GM12878 (cell line): Measurements from ENCODE around the gene AP2A2. TPM values are rescaled to one million over a fixed set of nuclear protein-coding genes. Genes with fewer than 3 reads are reported as not detected.

Source experiments
- ATAC-seq: fragments of 200-7000 bp; cut with Tn5 transposase; 3 replicates; pipeline ENCODE4 v1.9.1; 2020; ENCODE audit warnings: mild to moderate bottlenecking, moderate library complexity
- BruUV-seq: library from RNA; stranded (reverse); fragments of 400-500 nt; replicated peaks from 2 replicates; lab custom pipeline; 2021; lab: Mats Ljungman, UMichigan
- CTCF ChIA-PET: fragments of 300-600 bp; sonication (Branson Sonifier 250); formaldehyde crosslinking; extraction: SDS; loops from one replicate; lab custom pipeline; 2021; ENCODE audit warnings: inconsistent platforms; lab: Yijun Ruan, JAX
- POLR2A ChIA-PET: fragments of 350-600 bp; formaldehyde crosslinking; extraction: SDS; loops from one replicate; lab custom pipeline; 2021; ENCODE audit warnings: inconsistent platforms; lab: Charles Lee
- RAD21 ChIA-PET: fragments of 300-600 bp; sonication (Branson Sonifier 250); formaldehyde crosslinking; loops from one replicate; lab custom pipeline; 2023; ENCODE audit warnings: antibody characterized with exemption; ENCODE audit not compliant: unreplicated experiment; lab: Charles Lee
- SMC1A ChIA-PET: fragments of 300-600 bp; sonication (Branson Sonifier 250); formaldehyde crosslinking; loops from one replicate; lab custom pipeline; 2023; ENCODE audit not compliant: unreplicated experiment, uncharacterized antibody; lab: Charles Lee
- DNase-seq: peaks from one replicate; pipeline ENCODE4 v3.0.0-alpha.2; 2011; ENCODE audit warnings: low read depth, low spot score
- FAIRE-seq: peaks from 3 replicates; lab custom pipeline; 2011; peaks lifted over from hg19 to GRCh38; lab: Jason Lieb, UNC
- H2AFZ ChIP-seq: 2 replicates; pipeline ENCODE4 v1.6.0; 2011; ENCODE audit warnings: low read depth, low read length, control low read depth; ENCODE audit not compliant: control insufficient read depth
- H3K27ac ChIP-seq: 2 replicates; pipeline ENCODE4 v1.5.1; 2011; ENCODE audit warnings: control low read depth; ENCODE audit not compliant: control insufficient read depth, insufficient read depth
- H3K27me3 ChIP-seq, 2 experiments: replicated peaks in 1 of 2; 2 replicates each; pipeline versions ENCODE4 v1.6.0 to v1.6.1; 2011; ENCODE audit warnings: low read length in 1 of 2; ENCODE audit not compliant: control insufficient read depth in 2 of 2, insufficient read depth in 2 of 2
- H3K36me3 ChIP-seq, 2 experiments: 2 replicates each; pipeline ENCODE4 v1.5.1; 2011; ENCODE audit warnings: low read length in 1 of 2; ENCODE audit not compliant: control insufficient read depth in 2 of 2, insufficient read depth in 2 of 2
- H3K4me1 ChIP-seq: 2 replicates; pipeline ENCODE4 v1.6.1; 2011; ENCODE audit warnings: mild to moderate bottlenecking, low read length, moderate library complexity, mixed read lengths; ENCODE audit not compliant: control insufficient read depth, insufficient read depth
- H3K4me2 ChIP-seq: 2 replicates; pipeline ENCODE4 v1.6.0; 2011; ENCODE audit warnings: control low read depth; ENCODE audit not compliant: control insufficient read depth, insufficient read depth
- H3K4me3 ChIP-seq: fragments of 200-600 bp; sonication (generic); 2 replicates; pipeline ENCODE4 v1.5.1; 2016
- H3K79me2 ChIP-seq: 2 replicates; pipeline ENCODE4 v1.6.0; 2011; ENCODE audit warnings: low read length; ENCODE audit not compliant: control insufficient read depth, insufficient read depth
- H3K9ac ChIP-seq: 2 replicates; pipeline ENCODE4 v1.8.0; 2011; ENCODE audit warnings: low read length, control low read depth, mixed read lengths; ENCODE audit not compliant: control insufficient read depth, insufficient read depth
- H3K9me3 ChIP-seq: replicated peaks from 3 replicates; pipeline ENCODE4 v1.5.1; 2011; ENCODE audit warnings: mild to moderate bottlenecking, low read length; ENCODE audit not compliant: control insufficient read depth, insufficient read depth
- H4K20me1 ChIP-seq: 2 replicates; pipeline ENCODE4 v1.6.0; 2011; ENCODE audit not compliant: control insufficient read depth, insufficient read depth
- ASH2L ChIP-seq: fragments of 300-600, 200-600 bp; sonication (generic); IDR thresholded peaks from 2 replicates; pipeline ENCODE4 v1.6.1; 2017; ENCODE audit warnings: low read depth, mild to moderate bottlenecking, borderline replicate concordance
- CBX5 ChIP-seq: sonication (generic); IDR thresholded peaks from 2 replicates; pipeline ENCODE4 v1.6.1; 2016; ENCODE audit warnings: low read depth, moderate library complexity, mild to moderate bottlenecking, inconsistent platforms
- CEBPB ChIP-seq, 2 experiments: fragments of 150-350 bp in 1 of 2; IDR thresholded peaks; 2 replicates each; pipeline ENCODE4 v1.6.1; 2012 to 2014; ENCODE audit warnings: low read depth in 2 of 2, low read length in 2 of 2, borderline replicate concordance in 1 of 2, inconsistent platforms in 1 of 2
- CREM ChIP-seq: IDR thresholded peaks from 2 replicates; pipeline ENCODE4 v1.6.1; 2014; ENCODE audit warnings: antibody characterized with exemption, low read depth
- HCFC1 ChIP-seq: fragments of 150-350 bp; IDR thresholded peaks from 2 replicates; pipeline ENCODE4 v1.6.1; 2014; ENCODE audit warnings: low read length
- HDGF ChIP-seq: fragments of 450-650 bp; IDR thresholded peaks from 2 replicates; pipeline ENCODE4 v1.6.1; 2016; ENCODE audit warnings: antibody characterized with exemption
- KDM1A ChIP-seq: fragments of 200-600 bp; sonication (generic); IDR thresholded peaks from 2 replicates; pipeline ENCODE4 v1.6.1; 2016; ENCODE audit warnings: borderline replicate concordance
- MXI1 ChIP-seq: fragments of 150-350 bp; IDR thresholded peaks from 2 replicates; pipeline ENCODE4 v1.6.1; 2011; ENCODE audit warnings: low read depth, mild to moderate bottlenecking, inconsistent platforms, low read length, improper control_type of control experiment
- NFXL1 ChIP-seq: fragments of 450-650 bp; IDR thresholded peaks from 2 replicates; pipeline ENCODE4 v1.6.1; 2017; ENCODE audit warnings: antibody characterized with exemption, mild to moderate bottlenecking, borderline replicate concordance
- NR2C1 ChIP-seq: fragments of 450-650 bp; IDR thresholded peaks from 2 replicates; pipeline ENCODE4 v1.6.1; 2017; ENCODE audit warnings: antibody characterized with exemption, mild to moderate bottlenecking, moderate library complexity
- NRF1 ChIP-seq: conservative IDR thresholded peaks from 2 replicates; pipeline ENCODE4 v1.6.1; 2011; ENCODE audit warnings: mild to moderate bottlenecking, low read depth, low read length, improper control_type of control experiment
- POLR2AphosphoS2 ChIP-seq: IDR thresholded peaks from 2 replicates; pipeline ENCODE4 v1.6.1; 2011; ENCODE audit warnings: low read depth, mild to moderate bottlenecking, low read length, improper control_type of control experiment, moderate library complexity
- ZNF274 ChIP-seq: IDR thresholded peaks from one replicate; pipeline ENCODE4 v1.8.0; 2011; ENCODE audit not compliant: insufficient read length, insufficient read depth
- ZNF622 ChIP-seq: fragments of 450-650 bp; IDR thresholded peaks from 2 replicates; pipeline ENCODE4 v1.6.1; 2017; ENCODE audit warnings: mild to moderate bottlenecking, inconsistent platforms
- ZSCAN29 ChIP-seq: fragments of 450-650 bp; IDR thresholded peaks from 2 replicates; pipeline ENCODE4 v1.6.1; 2017; ENCODE audit warnings: mild to moderate bottlenecking, moderate library complexity
- WGBS: methylation state at CpG from one replicate; pipeline ENCODE4 v1.1.6; 2016; ENCODE audit warnings: low lambda C conversion rate; ENCODE audit not compliant: insufficient replicate concordance, insufficient coverage; ENCODE audit errors: missing lambda C conversion rate; 5-methylcytosine and 5-hydroxymethylcytosine counted together
- in situ Hi-C: fragments of 300-500 bp; cut with MboI; formaldehyde crosslinking; loops from 9 replicates; pipeline ENCODE4 v1.14.3; 2018; ENCODE audit warnings: mixed read lengths
- intact Hi-C: fragments of 100-400 bp; cut with micrococcal nuclease; formaldehyde crosslinking; loops from one replicate; pipeline ENCODE4 v1.14.2; 2022; ENCODE audit not compliant: unreplicated experiment
- polyA plus RNA-seq, 11 experiments: library from polyadenylated mRNA; depleted of rRNA in 4 of 11; unstranded in 6 of 11; stranded (reverse) in 5 of 11; fragments of >200 nt; fragmentation: Nextera tagmentation in 4 of 11; fragmentation: Illumina TruSeq in 1 of 11; extraction: Ambion mirVana in 4 of 11; extraction: Trizol in 1 of 11; gene quantifications; 1 replicate in 1 of 11; 2 replicates in 10 of 11; pipeline versions ENCODE4 v1.2.1 to v1.2.3, GENCODE V29; 2011 to 2016; ENCODE audit warnings: inconsistent platforms in 2 of 11, missing spikeins in 2 of 11, low read depth in 1 of 11
- total RNA-seq, 4 experiments: library from RNA; depleted of rRNA in 3 of 4; stranded (reverse); fragments of >200 nt in 3 of 4; fragmentation: Illumina TruSeq in 1 of 4; extraction: Trizol in 1 of 4; gene quantifications; 2 replicates each; pipeline versions ENCODE4 v1.2.1 to v1.2.3, GENCODE V29; 2013 to 2021
- TF ChIP-seq, protein P1 (sequence below): fragments of 150-350 bp; IDR thresholded peaks from 2 replicates; pipeline ENCODE4 v1.6.1; 2014; ENCODE audit warnings: mild to moderate bottlenecking, low read depth, low read length
- TF ChIP-seq, protein P2 (sequence below): IDR thresholded peaks from 2 replicates; pipeline ENCODE4 v1.6.1; 2011; ENCODE audit warnings: low read depth, mild to moderate bottlenecking, low read length, moderate library complexity, borderline replicate concordance; ENCODE audit errors: extremely low read depth
- TF ChIP-seq, protein P3 (sequence below): fragments of 450-650 bp; IDR thresholded peaks from 2 replicates; pipeline ENCODE4 v1.6.1; 2014; ENCODE audit warnings: mild to moderate bottlenecking
- TF ChIP-seq, protein P4 (sequence below): fragments of 450-650 bp; IDR thresholded peaks from 2 replicates; pipeline ENCODE4 v1.6.1; 2018; ENCODE audit warnings: borderline replicate concordance, mild to moderate bottlenecking; ENCODE audit not compliant: partially characterized antibody

AP2A2 gene
- total and polyA plus RNA-seq, 10 of the 15 experiments (the other 5 are each of a cell fraction or from before 2014, with no cell fraction given): 0.58 to 48.8 (median 18.2) TPM

DNA sequence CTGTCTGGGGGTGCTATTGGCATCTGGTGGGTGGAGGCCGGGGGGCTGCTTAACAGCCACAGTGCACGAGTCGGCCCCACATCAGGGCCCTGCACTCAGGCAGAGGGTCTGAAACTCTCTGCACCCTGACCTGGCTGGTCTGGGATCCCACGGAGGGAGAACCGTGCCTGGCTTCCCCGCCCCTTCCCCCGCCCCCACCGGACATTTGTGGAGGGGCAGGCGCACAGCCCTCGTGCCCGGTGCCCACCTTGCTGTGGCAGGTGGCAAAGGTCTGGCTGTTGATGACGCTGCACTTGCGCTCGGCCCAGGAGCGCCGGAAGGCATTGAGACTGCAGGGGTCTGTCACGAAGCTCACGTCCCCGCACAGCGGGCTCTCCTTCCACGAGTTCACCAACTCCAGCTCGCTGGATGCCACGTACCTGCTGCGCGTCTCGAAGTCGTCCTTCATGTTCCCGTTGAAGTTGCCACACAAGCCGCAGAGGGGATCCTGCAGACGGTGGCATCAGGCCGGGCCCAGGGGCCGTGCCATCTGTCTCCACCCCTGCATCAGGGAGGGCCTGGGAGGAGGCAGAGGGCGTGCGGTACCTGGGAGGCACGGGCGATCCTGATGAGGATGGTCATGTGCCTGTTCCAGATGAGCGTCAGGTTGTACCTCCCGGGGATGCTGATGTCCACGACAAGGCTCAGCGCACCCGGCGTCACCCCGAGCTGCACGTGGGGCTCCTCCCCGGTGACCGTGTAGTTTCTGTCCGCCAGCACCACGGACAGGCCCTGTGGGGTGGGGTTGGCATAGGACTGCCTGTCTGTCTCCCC lies 99.1 kb downstream of the AP2A2 start:
- H2AFZ ChIP-seq: no peak overlapping the region
- no TSS peak for BruUV-seq
- in situ Hi-C loops: no loop called here
- no peaks in the 10 kb centered on the region for H3K27me3 ChIP-seq
- SMC1A ChIA-PET: no interaction called here
- POLR2A ChIA-PET: no interaction called here
- ATAC-seq (no peak), FAIRE-seq (no peak), DNase-seq (no peak)
- H4K20me1 ChIP-seq: no peaks in the 10 kb centered on the region
- no peaks in the 10 kb centered on the region for H3K9me3 ChIP-seq
- no peaks in the 10 kb centered on the region for H3K79me2 ChIP-seq
- H3K4me3 ChIP-seq: no peak overlapping the region
- no peaks in the 10 kb centered on the region for H3K36me3 ChIP-seq
- RAD21 ChIA-PET: no interaction called here
- intact Hi-C loops: no loop called here
- no peak overlapping the region for H3K4me2 ChIP-seq
- H3K9ac ChIP-seq: no peak overlapping the region
- no peak overlapping the region for H3K27ac ChIP-seq
- 71% methylated on average over 45 of the region's 48 CpGs for WGBS
- TF ChIP-seq CBX5 (no peak), HCFC1 (no peak), HDGF (no peak), NRF1 (no peak), MXI1 (no peak), KDM1A (no peak), POLR2AphosphoS2 (no peak), ZNF622 (no peak), NR2C1 (no peak), NFXL1 (no peak), CREM (no peak), ZNF274 (no peak), ASH2L (no peak), ZSCAN29 (no peak), CEBPB (IDR thresholded peaks at IDR 0.05; ENCODE audit: borderline replicate concordance in 1 of 2, low read depth in 2 of 2, low read length in 2 of 2) (no peak)
- TF ChIP-seq, protein P1, sequence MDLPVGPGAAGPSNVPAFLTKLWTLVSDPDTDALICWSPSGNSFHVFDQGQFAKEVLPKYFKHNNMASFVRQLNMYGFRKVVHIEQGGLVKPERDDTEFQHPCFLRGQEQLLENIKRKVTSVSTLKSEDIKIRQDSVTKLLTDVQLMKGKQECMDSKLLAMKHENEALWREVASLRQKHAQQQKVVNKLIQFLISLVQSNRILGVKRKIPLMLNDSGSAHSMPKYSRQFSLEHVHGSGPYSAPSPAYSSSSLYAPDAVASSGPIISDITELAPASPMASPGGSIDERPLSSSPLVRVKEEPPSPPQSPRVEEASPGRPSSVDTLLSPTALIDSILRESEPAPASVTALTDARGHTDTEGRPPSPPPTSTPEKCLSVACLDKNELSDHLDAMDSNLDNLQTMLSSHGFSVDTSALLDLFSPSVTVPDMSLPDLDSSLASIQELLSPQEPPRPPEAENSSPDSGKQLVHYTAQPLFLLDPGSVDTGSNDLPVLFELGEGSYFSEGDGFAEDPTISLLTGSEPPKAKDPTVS: no peak
- TF ChIP-seq, protein P2, sequence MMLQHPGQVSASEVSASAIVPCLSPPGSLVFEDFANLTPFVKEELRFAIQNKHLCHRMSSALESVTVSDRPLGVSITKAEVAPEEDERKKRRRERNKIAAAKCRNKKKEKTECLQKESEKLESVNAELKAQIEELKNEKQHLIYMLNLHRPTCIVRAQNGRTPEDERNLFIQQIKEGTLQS: no peak
- TF ChIP-seq, protein P3, sequence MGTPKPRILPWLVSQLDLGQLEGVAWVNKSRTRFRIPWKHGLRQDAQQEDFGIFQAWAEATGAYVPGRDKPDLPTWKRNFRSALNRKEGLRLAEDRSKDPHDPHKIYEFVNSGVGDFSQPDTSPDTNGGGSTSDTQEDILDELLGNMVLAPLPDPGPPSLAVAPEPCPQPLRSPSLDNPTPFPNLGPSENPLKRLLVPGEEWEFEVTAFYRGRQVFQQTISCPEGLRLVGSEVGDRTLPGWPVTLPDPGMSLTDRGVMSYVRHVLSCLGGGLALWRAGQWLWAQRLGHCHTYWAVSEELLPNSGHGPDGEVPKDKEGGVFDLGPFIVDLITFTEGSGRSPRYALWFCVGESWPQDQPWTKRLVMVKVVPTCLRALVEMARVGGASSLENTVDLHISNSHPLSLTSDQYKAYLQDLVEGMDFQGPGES: no peak
- TF ChIP-seq, protein P4, sequence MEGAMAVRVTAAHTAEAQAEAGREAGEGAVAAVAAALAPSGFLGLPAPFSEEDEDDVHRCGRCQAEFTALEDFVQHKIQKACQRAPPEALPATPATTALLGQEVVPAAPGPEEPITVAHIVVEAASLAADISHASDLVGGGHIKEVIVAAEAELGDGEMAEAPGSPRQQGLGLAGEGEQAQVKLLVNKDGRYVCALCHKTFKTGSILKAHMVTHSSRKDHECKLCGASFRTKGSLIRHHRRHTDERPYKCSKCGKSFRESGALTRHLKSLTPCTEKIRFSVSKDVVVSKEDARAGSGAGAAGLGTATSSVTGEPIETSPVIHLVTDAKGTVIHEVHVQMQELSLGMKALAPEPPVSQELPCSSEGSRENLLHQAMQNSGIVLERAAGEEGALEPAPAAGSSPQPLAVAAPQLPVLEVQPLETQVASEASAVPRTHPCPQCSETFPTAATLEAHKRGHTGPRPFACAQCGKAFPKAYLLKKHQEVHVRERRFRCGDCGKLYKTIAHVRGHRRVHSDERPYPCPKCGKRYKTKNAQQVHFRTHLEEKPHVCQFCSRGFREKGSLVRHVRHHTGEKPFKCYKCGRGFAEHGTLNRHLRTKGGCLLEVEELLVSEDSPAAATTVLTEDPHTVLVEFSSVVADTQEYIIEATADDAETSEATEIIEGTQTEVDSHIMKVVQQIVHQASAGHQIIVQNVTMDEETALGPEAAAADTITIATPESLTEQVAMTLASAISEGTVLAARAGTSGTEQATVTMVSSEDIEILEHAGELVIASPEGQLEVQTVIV: no peak
- H3K4me1 ChIP-seq: no peaks in the 10 kb centered on the region
- CTCF ChIA-PET: no interaction called here
